Activated naive CD8-positive, alpha-beta T cell (primary cell): ENCODE data around the gene ACTA1.

Source experiments
- H3K27ac Mint-ChIP-seq: one replicate; pipeline ENCODE4 v1.8.0; 2021; ENCODE audit warnings: mixed read lengths
- H3K27me3 Mint-ChIP-seq: one replicate; pipeline ENCODE4 v1.8.0; 2021; ENCODE audit warnings: mixed read lengths
- H3K36me3 Mint-ChIP-seq: one replicate; pipeline ENCODE4 v1.8.0; 2021; ENCODE audit warnings: mixed read lengths
- H3K4me1 Mint-ChIP-seq: one replicate; pipeline ENCODE4 v1.8.0; 2021; ENCODE audit warnings: low read depth, mixed read lengths
- H3K4me3 Mint-ChIP-seq: one replicate; pipeline ENCODE4 v1.8.0; 2021; ENCODE audit warnings: mild to moderate bottlenecking, mixed read lengths
- H3K9me3 Mint-ChIP-seq: one replicate; pipeline ENCODE4 v1.8.0; 2021; ENCODE audit warnings: low read depth, mixed read lengths

The ACTA1 gene

GRCh38 chr1:229454056-229454455 is 20.2 kb upstream of the ACTA1 start:
- Mint-ChIP-seq H3K4me1 (no peaks in the 10 kb centered on the region), H3K4me3 (no peak overlapping the region), H3K27ac (no peak overlapping the region), H3K27me3 (no peaks in the 10 kb centered on the region), H3K36me3 (peaks cover 9% of the 10 kb centered on the region), H3K9me3 (no peaks in the 10 kb centered on the region)

GRCh38 chr1:229452956-229453801 is 19.3 kb upstream of the ACTA1 start:
- no peaks in the 10 kb centered on the region for H3K9me3 Mint-ChIP-seq
- H3K36me3 Mint-ChIP-seq: peaks cover 7% of the 10 kb centered on the region
- no peak overlapping the region for H3K4me3 Mint-ChIP-seq
- no peak overlapping the region for H3K27ac Mint-ChIP-seq
- H3K4me1 Mint-ChIP-seq: no peaks in the 10 kb centered on the region
- H3K27me3 Mint-ChIP-seq: no peaks in the 10 kb centered on the region

GRCh38 chr1:229448845-229449244 is 15.0 kb upstream of the ACTA1 start:
- no peaks in the 10 kb centered on the region for H3K27me3 Mint-ChIP-seq
- peaks cover 3% of the 10 kb centered on the region for H3K36me3 Mint-ChIP-seq
- no peak overlapping the region for H3K4me3 Mint-ChIP-seq
- no peaks in the 10 kb centered on the region for H3K9me3 Mint-ChIP-seq
- no peaks in the 10 kb centered on the region for H3K4me1 Mint-ChIP-seq
- no peak overlapping the region for H3K27ac Mint-ChIP-seq

GRCh38 chr1:229448354-229448753 is 14.5 kb upstream of the ACTA1 start:
- Mint-ChIP-seq H3K9me3 (no peaks in the 10 kb centered on the region), H3K27me3 (no peaks in the 10 kb centered on the region), H3K4me1 (no peaks in the 10 kb centered on the region), H3K4me3 (no peak overlapping the region), H3K36me3 (peaks cover 3% of the 10 kb centered on the region), H3K27ac (no peak overlapping the region)

- H3K9me3 Mint-ChIP-seq: no peaks in the 10 kb centered on the region
- no peaks in the 10 kb centered on the region for H3K4me1 Mint-ChIP-seq
- H3K27me3 Mint-ChIP-seq: no peaks in the 10 kb centered on the region
- no peak overlapping the region for H3K4me3 Mint-ChIP-seq
- no peak overlapping the region for H3K27ac Mint-ChIP-seq
- H3K36me3 Mint-ChIP-seq: peaks cover 3% of the 10 kb centered on the region
Measured at GRCh38 chr1:229447809-229448252, 13.9 kb upstream of the ACTA1 start.

- Mint-ChIP-seq H3K4me3 (no peak overlapping the region), H3K27me3 (no peaks in the 10 kb centered on the region), H3K27ac (no peak overlapping the region), H3K9me3 (no peaks in the 10 kb centered on the region), H3K4me1 (peaks cover 11% of the 10 kb centered on the region), H3K36me3 (peaks cover 7% of the 10 kb centered on the region)
Measured at GRCh38 chr1:229445828-229446227, 11.9 kb upstream of the ACTA1 start.

GRCh38 chr1:229440851-229441537 is 7.1 kb upstream of the ACTA1 start:
- Mint-ChIP-seq H3K4me1 (peaks cover 26% of the 10 kb centered on the region), H3K4me3 (peak overlapping the region; percentile 72), H3K9me3 (no peaks in the 10 kb centered on the region), H3K27ac (peak overlapping the region; percentile 89), H3K36me3 (peaks cover 16% of the 10 kb centered on the region), H3K27me3 (peaks cover 1% of the 10 kb centered on the region)

GRCh38 chr1:229438021-229438420 is 4.1 kb upstream of the ACTA1 start:
- H3K27me3 Mint-ChIP-seq: peaks cover 9% of the 10 kb centered on the region
- H3K36me3 Mint-ChIP-seq: peaks cover 16% of the 10 kb centered on the region
- no peak overlapping the region for H3K4me3 Mint-ChIP-seq
- no peak overlapping the region for H3K27ac Mint-ChIP-seq
- peaks cover 31% of the 10 kb centered on the region for H3K4me1 Mint-ChIP-seq
- no peaks in the 10 kb centered on the region for H3K9me3 Mint-ChIP-seq

GRCh38 chr1:229437443-229437842 is 3.5 kb upstream of the ACTA1 start:
- H3K4me3 Mint-ChIP-seq: no peak overlapping the region
- peaks cover 16% of the 10 kb centered on the region for H3K36me3 Mint-ChIP-seq
- H3K9me3 Mint-ChIP-seq: no peaks in the 10 kb centered on the region
- peaks cover 31% of the 10 kb centered on the region for H3K4me1 Mint-ChIP-seq
- no peak overlapping the region for H3K27ac Mint-ChIP-seq
- peaks cover 9% of the 10 kb centered on the region for H3K27me3 Mint-ChIP-seq

- H3K27me3 Mint-ChIP-seq: peaks cover 13% of the 10 kb centered on the region
Measured at GRCh38 chr1:229436201-229436600, 2.3 kb upstream of the ACTA1 start.

GRCh38 chr1:229434641-229435051 is 752 bp upstream of the ACTA1 start:
- peaks cover 8% of the 10 kb centered on the region for H3K36me3 Mint-ChIP-seq
- peaks cover 23% of the 10 kb centered on the region for H3K27me3 Mint-ChIP-seq
- no peaks in the 10 kb centered on the region for H3K9me3 Mint-ChIP-seq
- no peak overlapping the region for H3K4me3 Mint-ChIP-seq
- peaks cover 24% of the 10 kb centered on the region for H3K4me1 Mint-ChIP-seq
- no peak overlapping the region for H3K27ac Mint-ChIP-seq

More at GRCh38 chr1:229436201-229436600, 2.3 kb upstream of the ACTA1 start:
- Mint-ChIP-seq H3K27ac (no peak overlapping the region), H3K36me3 (peaks cover 13% of the 10 kb centered on the region), H3K4me1 (peaks cover 29% of the 10 kb centered on the region), H3K4me3 (no peak overlapping the region), H3K9me3 (no peaks in the 10 kb centered on the region)

GRCh38 chr1:229433364-229434004 is 410 bp downstream of the ACTA1 start:
- Mint-ChIP-seq H3K4me1 (peaks cover 20% of the 10 kb centered on the region), H3K36me3 (peaks cover 5% of the 10 kb centered on the region), H3K27ac (no peak overlapping the region), H3K27me3 (peaks cover 23% of the 10 kb centered on the region), H3K4me3 (peak overlapping the region; percentile 35), H3K9me3 (no peaks in the 10 kb centered on the region)

GRCh38 chr1:229432905-229433304 is 989 bp downstream of the ACTA1 start:
- peaks cover 29% of the 10 kb centered on the region for H3K27me3 Mint-ChIP-seq
- H3K4me1 Mint-ChIP-seq: peaks cover 16% of the 10 kb centered on the region
- H3K4me3 Mint-ChIP-seq: no peak overlapping the region
- H3K36me3 Mint-ChIP-seq: peaks cover 2% of the 10 kb centered on the region
- no peaks in the 10 kb centered on the region for H3K9me3 Mint-ChIP-seq
- H3K27ac Mint-ChIP-seq: no peak overlapping the region

GRCh38 chr1:229432116-229432461 is 1.8 kb downstream of the ACTA1 start:
- Mint-ChIP-seq H3K4me3 (peak overlapping the region; percentile 54), H3K27ac (no peak overlapping the region), H3K4me1 (peaks cover 16% of the 10 kb centered on the region), H3K9me3 (no peaks in the 10 kb centered on the region), H3K27me3 (peaks cover 30% of the 10 kb centered on the region), H3K36me3 (peaks cover 2% of the 10 kb centered on the region)
